ENCODE data around the gene ZNF398.
"Not testable (repeated sequence)": the region's sequence is repeated elsewhere in the genome, so short reads cannot be mapped to it uniquely, and the experiment has no call there.

Gene ZNF398

GRCh38 chr7:149223761-149224160, 76.5 kb downstream of the ZNF398 start:
- no peak for DNase-seq (ENCODE audit: low read depth in 2 of 3, low spot score in 2 of 3)

- no peak for DNase-seq (ENCODE audit: low read depth in 2 of 3, low spot score in 2 of 3)
These were observed 77.1 kb downstream of the ZNF398 start for GRCh38 chr7:149224352-149224751.

- no peak for DNase-seq (ENCODE audit: low read depth in 2 of 3, low spot score in 2 of 3)
These were observed 77.9 kb downstream of the ZNF398 start for GRCh38 chr7:149225106-149225505.

GRCh38 chr7:149225656-149226055, 78.4 kb downstream of the ZNF398 start:
- no peak for DNase-seq (ENCODE audit: low read depth in 2 of 3, low spot score in 2 of 3)

- DNase-seq (ENCODE audit: low read depth in 2 of 3, low spot score in 2 of 3): not testable (repeated sequence)
These were observed 79.1 kb downstream of the ZNF398 start for GRCh38 chr7:149226366-149226765.

GRCh38 chr7:149226840-149227494, 79.7 kb downstream of the ZNF398 start:
- no peak for DNase-seq (ENCODE audit: low read depth in 2 of 3, low spot score in 2 of 3)

GRCh38 chr7:149228831-149229471, 81.7 kb downstream of the ZNF398 start:
- DNase-seq (ENCODE audit: low read depth in 2 of 3, low spot score in 2 of 3): no peak

- DNase-seq (ENCODE audit: low read depth in 2 of 3, low spot score in 2 of 3): no peak
These were observed 82.3 kb downstream of the ZNF398 start for GRCh38 chr7:149229526-149229925.

- DNase-seq (ENCODE audit: low read depth in 2 of 3, low spot score in 2 of 3): no peak
These were observed 85.1 kb downstream of the ZNF398 start for GRCh38 chr7:149232362-149232761.
